D341Med (cell line): Measurements from ENCODE around the gene SMTN.
"Not testable (repeated sequence)": the region's sequence is repeated elsewhere in the genome, so short reads cannot be mapped to it uniquely, and the experiment has no call there.

ENCODE experiments used
- DNase-seq: peaks from one replicate; pipeline ENCODE4 v3.0.0; 2012; ENCODE audit warnings: low spot score

SMTN gene

GRCh38 chr22:31104869-31105268, 23.8 kb downstream of the SMTN start:
- no peak for DNase-seq

DNA sequence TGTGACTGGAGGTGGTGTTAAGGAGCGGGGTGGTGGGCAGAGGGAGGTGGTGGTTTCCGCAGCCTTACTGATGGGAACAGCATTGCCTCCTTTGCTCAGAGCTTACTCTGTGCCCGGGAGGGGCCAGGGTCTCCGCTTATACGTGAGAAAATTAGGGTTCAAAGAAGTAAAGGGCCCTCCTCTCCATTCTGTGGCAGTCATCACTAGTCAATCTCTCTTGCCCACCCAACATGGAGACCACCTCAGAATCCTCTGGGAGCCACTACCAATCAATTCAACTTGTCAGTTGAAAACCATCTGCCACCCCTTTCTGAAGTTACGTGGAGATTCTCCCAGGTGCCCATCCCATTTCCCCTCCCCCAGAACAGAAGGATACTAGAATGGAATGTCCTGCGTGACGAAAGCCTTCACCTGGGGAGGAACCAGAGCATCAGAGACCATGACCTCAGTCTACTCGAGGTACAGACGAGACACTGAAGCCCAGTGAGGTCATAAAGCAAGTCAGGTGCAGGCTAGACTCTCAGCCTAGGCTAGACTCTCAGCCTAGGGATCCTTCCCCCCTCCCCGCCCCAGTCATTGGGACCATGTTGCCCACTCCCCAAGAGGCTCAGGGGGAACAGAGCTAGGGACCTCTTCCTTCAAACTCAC, 24.3 kb downstream of the SMTN start:
- DNase-seq: no peak

- no peak for DNase-seq
Observed at GRCh38 chr22:31106001-31106571, 25.0 kb downstream of the SMTN start.

DNA sequence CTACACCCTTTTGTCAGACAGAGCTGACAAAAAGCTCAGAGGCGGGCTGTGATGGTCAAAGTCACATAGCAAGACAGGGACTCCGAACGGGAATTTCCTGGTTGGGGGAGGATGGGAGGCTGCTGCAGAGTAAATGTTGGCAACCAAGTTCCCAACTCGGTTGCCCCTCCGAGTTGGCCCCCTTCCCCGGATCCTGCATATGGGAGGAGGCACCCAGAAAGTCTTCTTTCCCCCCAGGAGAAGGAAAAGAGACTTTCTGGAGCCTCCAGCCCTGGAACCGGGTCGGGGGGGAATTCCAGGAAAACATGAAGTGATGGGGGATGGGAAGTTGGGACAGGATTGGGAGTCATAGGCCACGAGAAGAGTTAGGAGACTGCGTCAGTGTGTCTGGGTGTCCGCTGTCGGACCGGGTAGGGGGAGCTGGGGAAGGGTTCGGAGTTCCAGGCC, 25.6 kb downstream of the SMTN start:
- DNase-seq: no peak

DNA sequence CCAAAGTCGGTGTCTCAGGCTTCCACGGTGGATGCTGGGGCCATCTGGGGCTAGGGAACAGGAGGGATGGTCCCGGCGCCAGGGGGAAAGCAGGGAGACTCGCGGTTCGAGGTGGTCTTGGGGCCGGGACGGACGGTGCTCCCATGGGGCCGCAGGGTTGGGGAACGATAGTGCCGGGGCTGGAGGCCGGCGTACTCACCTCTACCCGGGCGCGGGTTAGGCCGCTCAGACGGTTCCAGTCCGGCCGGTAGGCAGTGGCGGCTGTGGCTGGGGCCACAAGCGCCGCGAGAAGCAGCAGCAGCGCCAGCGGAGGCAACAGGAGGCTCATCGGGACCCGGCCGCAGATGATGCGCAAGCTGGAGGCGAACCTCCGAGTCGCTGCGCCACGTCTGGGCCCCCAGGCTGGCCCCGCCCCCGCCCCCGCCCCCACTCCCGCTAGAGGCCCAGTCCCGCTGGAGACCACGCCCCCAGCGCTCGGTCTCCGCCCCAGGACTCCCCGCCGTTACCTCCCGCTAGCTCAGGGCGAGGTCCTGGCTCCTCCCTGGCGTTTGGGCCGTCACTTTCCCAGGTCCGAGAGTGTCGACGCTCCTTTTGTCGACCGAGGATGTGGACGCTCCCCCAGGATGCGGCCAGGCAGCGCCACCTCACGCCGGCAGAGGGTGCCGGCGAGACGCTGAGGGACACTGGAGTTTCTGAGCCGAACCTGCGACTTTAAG, 26.2 kb downstream of the SMTN start, which contains the start of gene SELENOM:
Gene SELENOM (minus strand): TSS at position 391 of the 716 bp plus-strand sequence. CDS start 63 bp downstream, at position 328.
- DNase-seq: peak; percentile 88

- no peak for DNase-seq
Observed at GRCh38 chr22:31107894-31108218, 26.7 kb downstream of the SMTN start.

DNA sequence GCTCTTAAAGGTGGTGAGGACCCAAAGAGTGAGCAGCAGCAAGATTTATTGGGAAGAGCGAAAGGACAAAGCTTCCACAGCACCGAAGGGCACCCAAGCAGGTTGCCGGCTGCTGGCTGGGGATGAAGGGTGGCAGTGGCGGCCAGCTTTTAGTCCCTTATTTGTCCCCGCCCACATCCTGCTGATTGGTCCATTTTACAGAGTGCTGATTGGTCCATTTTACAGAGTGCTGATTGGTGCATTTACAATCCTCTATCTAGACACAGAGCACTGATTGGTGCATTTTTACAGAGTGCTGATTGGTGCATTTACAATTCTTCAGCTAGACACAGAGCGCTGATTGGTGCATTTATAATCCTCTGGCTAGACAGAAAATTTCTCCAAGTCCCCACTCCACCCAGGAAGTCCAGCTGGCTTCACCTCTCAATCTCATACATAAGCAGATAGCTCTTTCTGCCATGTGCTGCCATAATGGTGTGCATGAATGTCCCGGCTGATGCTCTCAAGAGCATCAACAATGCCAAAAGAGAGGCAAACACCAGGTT, 31.5 kb downstream of the SMTN start:
- DNase-seq: not testable (repeated sequence)

GRCh38 chr22:31118046-31118820, 37.1 kb downstream of the SMTN start:
- no peak for DNase-seq

GRCh38 chr22:31119026-31119717, 38.1 kb downstream of the SMTN start:
- DNase-seq: no peak

DNA sequence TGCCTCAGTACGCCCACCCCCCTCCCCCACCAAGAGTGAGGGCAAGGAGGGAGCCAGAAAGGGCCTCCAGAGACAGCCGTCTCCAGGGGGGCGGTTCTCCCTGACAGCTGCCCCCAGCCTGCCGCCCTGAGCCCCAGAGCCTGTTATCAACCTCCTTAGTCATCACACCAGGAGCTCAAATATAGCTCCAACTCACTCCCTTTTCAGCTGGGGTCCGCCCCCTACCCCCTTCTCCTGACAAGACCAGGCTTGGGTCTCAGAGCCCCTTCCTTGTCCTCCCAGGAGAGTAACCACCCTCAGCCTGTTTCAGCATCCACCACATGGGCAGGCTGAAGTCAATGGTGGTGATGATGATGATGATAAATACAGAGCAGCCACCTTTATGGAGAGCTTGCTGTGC, 39.1 kb downstream of the SMTN start:
- DNase-seq: no peak

DNA sequence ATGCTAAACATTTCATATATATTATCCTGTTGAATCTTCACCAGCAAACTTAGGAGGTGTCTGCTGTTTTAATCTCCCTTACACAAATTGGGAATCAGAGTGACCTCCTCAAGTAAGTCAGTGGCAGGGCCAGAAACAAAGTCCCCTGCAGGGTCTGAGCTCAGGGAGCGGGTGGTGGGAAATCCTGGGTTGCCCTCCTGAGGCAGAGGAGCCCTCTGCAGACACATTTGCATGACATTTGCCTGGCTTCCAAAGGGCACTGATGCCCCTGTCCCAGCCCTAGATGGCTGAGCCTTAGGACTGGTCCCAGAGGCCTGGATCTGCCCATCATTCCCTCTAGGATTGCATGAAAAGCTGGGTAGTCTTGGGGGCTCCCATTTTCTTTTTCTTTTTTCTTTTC, 39.5 kb downstream of the SMTN start:
- no peak for DNase-seq

DNA sequence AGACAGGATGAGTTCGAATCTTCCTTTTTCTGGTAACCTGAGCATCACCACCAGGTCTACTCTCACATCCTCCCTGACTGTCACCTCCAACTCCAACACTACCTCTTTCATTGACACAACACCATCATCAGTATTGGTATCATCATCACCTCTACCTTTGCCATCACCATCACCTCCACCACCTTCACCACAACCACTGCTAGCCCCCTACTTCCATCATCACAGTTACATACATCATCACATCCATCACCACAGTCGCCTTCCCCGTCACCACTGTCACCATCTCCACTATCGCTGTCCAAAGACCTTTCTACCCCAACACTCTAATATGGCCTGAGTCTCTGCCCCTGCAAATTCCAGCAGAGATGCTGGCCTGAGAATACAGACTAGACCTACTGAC, 40.3 kb downstream of the SMTN start:
- DNase-seq: no peak

DNA sequence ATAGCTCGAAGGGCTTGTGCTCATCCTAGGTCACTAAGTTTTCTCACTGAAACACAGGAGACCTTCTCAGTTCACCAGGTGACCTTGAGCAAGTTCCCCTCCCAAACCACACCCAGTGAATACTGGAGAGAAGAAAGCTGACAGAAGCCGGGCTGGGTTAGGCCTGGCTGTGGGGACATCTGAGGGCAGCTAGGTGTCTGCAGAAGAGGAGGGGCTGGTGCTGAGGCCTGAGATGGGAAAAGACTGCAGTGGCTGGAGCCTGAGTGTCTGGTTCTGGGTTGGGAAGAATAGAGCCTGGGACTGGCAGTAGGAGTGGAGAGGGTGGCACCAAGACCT, 41.0 kb downstream of the SMTN start:
- no peak for DNase-seq

GRCh38 chr22:31122532-31123291, 41.6 kb downstream of the SMTN start, which contains the start of gene INPP5J:
Gene INPP5J (plus strand): TSS chr22:31122966. CDS start chr22:31123015, 49 bp downstream.
- peak; percentile 74 for DNase-seq

- no peak for DNase-seq
Observed at GRCh38 chr22:31123292-31123602, 42.1 kb downstream of the SMTN start.

DNA sequence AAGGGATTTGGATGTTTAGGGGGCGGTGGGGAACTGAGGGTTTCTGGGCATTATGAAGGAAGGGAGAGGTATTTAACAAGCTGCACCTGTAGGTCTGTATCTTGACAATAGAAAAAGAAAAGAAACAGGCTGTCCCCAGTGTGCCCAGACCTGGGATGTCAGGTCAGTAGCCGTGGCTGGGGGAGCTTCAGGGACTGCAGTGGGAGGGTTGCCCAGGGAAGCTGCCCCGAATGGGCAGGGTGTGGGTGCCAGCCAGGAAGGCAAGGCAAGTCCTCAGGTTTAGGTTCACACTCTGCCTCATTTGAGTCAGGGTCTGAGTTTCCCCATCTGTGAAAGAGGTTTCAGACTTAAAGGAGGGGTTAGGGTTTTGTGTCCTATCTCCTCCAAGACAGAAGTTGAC, 43.2 kb downstream of the SMTN start:
- no peak for DNase-seq

DNA sequence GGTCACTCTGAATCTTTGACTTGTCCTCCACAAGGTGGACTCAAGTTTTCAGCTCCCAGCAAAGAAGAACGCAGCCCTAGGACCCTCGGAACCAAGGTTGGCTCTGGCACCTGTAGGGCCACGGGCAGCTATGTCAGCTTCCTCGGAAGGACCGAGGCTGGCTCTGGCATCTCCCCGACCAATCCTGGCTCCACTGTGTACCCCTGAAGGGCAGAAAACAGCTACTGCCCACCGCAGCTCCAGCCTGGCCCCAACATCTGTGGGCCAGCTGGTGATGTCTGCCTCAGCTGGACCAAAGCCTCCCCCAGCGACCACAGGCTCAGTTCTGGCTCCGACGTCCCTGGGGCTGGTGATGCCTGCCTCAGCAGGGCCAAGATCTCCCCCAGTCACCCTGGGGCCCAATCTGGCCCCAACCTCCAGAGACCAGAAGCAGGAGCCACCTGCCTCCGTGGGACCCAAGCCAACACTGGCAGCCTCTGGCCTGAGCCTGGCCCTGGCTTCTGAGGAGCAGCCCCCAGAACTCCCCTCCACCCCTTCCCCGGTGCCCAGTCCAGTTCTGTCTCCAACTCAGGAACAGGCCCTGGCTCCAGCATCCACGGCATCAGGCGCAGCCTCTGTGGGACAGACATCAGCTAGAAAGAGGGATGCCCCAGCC, 43.8 kb downstream of the SMTN start:
- no peak for DNase-seq

DNA sequence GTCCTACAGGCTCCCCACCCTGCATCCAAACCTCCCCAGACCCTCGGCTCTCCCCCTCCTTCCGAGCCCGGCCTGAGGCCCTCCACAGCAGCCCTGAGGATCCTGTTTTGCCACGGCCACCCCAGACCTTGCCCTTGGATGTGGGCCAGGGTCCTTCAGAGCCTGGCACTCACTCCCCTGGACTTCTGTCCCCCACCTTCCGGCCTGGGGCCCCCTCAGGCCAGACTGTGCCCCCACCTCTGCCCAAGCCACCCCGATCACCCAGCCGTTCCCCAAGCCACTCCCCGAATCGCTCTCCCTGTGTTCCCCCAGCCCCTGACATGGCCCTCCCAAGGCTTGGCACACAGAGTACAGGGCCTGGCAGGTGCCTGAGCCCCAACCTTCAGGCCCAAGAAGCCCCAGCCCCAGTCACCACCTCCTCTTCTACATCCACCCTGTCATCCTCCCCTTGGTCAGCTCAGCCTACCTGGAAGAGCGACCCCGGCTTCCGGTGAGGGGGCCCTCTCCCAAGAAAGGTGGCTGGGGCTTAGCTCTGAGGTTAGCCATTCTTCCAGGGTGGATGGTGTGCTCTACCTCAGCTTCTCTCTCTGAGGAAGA, 44.5 kb downstream of the SMTN start:
- no peak for DNase-seq

DNA sequence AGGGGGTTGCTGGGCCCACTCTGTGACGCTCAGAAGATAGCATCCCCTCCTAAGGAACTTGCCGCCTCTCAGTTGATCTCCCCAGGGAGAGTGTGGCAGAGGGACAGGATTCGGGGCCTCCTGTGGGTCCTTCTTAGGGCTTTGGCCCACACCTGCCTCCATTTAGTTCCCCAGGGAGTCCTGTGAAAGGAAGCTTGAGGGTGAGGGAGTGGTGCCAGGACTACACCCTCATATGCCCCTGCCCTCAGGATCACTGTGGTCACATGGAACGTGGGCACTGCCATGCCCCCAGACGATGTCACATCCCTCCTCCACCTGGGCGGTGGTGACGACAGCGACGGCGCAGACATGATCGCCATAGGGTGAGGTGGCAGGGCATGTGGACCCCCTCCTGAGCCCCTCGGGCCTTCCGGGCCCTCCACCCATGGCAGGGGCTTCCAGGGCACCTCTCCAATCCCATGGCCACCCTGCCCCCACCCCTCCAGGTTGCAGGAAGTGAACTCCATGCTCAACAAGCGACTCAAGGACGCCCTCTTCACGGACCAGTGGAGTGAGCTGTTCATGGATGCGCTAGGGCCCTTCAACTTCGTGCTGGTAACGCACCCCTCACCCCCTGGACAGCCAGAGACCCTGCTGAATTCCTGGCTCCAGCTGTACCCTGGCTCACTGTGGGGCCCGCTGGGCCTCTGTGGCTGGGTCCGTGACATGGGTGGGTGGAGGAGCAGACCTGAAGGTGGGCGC, 45.2 kb downstream of the SMTN start:
- DNase-seq: no peak

- DNase-seq: no peak
Observed at GRCh38 chr22:31126869-31127175, 45.7 kb downstream of the SMTN start.
